Embryonic facial prominence (tissue), 1 donor: ENCODE results near the gene CCDC51.

Experiments used
- DNase-seq: peaks from one replicate; pipeline ENCODE4 v3.0.0-alpha.2; 2016; ENCODE audit errors: extremely low spot score

Gene CCDC51

DNA sequence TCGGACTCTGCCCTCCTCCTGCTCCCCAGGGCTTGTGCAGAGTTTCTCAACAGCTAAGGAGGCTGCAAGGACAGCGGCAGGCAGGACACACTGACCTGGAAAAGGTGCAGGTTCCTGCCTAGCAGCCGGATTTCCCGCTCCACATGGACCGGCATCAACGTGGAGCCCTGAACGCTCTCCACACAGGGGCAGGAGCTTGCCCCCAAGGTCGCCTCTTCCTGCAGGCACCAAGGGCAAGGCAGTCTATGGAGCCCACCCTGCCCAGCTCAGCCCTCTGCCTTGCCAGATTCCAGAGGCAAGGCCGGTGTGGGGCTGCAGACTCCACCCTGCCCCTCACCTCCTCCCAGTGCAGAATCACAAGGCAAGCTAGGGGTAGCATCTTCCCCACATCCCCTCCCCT lies 20.8 kb downstream of the CCDC51 start:
- no peak for DNase-seq

DNA sequence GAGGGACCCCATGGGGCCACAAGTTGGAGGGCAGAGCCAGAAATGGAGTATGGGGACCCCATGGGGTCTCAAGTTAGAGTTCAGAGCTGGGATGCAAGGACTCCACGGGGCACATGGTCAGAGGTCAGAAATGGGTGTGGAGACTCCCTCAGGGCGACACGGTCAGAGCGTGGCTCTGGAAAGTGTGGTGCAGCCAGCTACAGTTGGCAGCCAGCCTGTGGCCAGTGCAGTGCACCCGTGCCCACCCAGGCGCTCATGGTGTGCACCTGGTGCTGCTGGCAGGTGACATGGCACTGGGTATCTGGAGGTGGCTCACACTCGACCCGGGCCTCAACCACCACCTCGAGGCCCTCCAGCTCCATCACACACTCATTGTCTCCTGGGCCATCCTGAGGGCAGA lies 21.3 kb downstream of the CCDC51 start:
- DNase-seq, result no peak

DNA sequence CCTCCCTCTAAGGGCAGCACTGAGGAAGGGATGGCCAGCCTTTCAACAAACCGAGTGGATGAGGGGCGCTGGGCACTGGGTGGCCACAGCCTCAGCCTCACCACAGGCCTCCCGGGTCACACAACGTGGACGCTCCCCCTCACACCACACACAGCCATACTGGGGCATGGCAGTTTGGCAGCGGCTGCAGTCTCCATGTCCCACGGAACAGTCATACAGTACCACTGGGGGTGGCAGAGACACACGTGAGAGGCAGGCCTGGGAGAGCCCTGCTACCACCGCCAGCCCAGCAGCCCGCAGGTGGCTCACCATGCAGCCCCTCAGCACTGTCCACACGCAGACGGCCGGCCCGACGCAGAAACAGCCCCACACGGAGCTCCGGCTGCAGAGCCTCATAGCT lies 21.8 kb downstream of the CCDC51 start:
- DNase-seq, result no peak

DNA sequence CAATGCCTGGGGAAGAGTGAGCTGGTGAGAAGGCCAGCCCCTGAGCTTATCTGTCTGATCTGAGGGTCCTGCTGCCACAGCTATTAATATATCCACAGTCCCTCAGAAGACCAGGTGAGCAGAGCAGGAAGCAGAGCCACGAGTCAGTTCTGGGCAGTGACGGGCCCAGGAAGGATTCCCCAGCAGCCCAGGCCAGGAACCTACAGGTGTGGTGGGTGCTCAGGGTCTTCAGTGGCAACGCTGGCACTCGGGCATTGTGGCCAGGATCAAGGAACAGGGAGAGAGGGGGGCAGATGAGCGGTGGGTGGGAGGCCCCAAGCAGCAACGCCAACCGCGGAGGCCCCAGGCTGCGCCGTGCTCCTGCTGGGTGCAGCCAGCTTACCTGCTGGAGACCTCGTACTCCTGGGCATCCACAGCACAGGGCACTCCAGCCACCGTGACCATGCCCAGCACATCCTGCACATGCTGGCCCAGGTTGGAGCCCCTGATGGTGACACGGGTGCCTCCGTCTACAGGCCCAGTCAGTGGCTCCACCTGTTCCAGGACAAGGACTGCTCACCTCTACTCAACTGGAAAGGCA lies 22.3 kb downstream of the CCDC51 start:
- no peak for DNase-seq

DNA sequence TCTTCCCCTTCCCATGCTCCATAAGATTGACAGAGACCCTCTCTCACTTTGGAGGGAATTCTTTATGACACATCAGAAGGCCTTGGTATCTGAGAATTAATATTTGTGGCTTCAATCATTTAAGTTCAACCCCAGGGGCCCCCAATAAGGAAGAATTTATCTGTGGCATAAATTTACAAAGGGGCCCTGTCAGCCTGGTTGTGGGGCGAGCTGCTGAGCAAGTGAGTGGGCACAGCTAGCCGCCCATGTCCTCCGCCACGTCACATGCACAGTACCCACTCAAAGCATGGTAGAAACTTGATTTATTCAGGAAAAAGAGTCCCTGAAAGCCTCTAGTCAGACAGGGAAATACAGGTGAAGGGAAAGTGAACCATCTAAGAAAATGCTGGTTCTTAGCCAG lies 23.4 kb downstream of the CCDC51 start:
- no peak for DNase-seq

DNA sequence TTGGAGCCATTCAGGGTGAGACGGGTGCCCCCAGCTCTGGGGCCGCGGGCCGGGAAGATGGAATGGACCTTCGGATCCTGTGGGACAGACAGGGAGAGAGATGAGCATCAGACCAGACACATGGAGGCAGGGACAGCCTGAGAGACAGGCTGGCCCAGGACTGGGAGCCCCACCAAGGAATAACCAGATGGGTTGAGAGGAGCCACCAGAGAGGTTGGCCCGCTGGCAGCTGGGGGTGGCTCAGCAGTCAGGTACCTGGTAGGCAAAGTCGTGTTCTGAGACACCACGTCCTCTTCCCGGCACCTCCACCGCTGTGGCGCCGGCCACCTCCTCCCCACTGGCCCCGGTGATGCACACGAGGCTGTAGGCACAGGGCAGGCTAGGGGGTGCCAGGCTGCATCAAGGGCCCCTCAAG lies 23.8 kb downstream of the CCDC51 start:
- DNase-seq, result no peak

DNA sequence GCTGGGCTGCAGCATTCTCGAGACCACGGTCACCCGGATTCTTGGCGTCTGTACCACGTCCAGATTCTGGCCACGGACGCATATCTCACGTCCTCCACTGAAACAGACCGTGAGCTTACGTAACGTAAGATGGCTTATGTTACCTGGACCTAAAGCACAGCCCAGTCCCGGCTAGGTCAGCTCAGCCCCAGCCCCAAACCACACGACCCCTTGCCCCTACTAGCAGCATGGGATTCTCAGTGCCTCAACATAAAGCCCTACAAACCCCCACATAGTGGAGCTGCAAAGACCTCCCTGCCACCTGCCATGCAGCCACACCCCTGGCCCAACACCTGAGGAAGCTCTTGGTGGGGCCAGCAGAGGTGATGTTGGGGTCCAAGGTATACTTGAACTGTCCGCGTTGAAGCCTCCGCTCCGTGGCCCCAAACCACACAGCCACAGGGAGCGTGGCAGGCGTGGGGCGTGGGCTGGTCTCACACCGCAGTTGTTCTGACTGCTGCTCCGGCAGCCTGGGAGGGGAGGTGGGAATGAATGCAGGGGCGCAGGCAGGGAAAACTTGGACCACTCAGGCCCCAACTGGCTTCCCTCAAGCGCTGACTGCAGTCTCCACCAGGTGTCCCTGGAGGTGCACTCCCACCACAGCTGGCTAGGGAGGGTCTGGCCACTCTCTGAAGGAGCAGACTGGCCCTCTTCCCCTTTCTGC lies 24.5 kb downstream of the CCDC51 start:
- no peak for DNase-seq

DNA sequence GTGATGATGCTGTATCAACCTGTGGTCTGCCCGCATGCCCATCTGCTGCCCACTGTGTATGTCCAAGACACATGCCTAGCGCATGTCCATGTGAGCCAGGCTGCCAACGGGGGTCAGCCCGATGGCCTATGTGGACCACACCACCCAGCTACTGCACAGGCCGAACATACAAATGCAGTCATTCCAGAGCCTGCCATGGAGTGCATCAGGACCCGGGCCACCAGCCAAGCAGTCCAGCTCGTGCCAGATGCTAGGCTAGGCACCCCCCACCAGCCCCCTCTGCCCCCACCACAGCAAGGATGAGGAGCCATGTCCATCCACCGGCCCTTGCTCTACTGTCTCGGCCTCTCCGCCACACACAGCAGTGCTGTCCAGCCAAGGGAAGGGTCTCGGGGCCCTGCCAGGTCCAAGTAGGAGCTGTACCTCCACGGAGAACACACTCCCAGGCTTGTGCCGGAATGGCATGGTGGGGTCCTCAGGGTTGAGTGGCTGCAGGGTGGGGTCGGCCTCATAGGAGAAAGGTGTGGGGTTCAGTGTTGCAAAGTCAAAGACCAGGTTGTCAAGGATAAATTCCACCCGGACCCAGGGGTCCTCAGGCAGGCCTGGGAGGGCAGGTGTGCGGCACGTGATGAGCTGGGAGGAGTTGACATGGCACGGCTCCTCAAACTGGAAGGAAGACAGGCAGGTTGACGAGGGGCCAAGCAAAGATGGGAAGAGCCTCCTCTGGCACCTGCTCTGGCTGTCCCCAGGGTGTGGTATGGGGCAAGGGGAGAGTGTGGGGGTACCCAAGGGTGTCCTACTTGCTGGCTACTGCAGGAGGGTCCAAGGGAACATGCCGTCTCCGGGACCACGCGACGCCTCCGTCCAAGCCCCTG lies 25.3 kb downstream of the CCDC51 start:
- DNase-seq, result no peak

DNA sequence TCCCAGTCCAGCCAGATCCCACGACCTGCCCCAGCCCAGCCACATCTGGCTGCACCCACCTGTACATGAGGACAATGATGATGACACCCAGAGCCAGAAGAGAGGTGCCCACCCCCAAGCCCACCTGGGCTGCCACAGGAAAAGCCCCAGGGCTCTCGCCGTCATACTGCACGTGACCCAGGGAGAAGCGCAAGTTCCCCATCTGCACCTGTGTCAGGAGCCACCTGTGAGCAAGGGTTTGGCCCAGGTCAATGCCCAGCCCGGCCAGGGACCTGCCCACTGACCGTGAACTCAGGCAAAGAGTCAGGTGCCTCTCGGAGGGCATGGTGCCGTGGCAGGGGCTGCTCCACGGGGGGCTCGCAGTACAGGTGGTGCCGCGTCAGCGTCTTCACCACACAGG lies 26.3 kb downstream of the CCDC51 start:
- no peak for DNase-seq

DNA sequence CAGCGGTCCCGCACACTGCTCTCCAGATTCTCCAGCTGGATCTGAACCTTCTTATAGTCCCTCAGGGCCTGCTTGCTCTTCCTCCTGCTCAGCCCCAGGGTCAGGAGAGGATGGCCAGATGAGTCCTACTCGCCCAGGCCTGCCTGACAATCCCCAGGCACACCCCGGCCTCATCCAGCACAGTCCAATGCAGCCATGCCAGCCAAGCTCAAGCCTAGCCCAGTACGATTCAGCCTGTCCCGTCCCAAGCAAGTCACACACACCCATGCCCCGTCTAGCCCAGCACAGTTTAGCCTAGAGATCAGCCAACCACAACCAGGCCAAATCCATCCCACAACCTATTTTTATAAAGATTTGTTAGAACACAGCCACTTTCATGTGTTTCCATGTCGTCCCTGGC lies 26.8 kb downstream of the CCDC51 start:
- no peak for DNase-seq

DNA sequence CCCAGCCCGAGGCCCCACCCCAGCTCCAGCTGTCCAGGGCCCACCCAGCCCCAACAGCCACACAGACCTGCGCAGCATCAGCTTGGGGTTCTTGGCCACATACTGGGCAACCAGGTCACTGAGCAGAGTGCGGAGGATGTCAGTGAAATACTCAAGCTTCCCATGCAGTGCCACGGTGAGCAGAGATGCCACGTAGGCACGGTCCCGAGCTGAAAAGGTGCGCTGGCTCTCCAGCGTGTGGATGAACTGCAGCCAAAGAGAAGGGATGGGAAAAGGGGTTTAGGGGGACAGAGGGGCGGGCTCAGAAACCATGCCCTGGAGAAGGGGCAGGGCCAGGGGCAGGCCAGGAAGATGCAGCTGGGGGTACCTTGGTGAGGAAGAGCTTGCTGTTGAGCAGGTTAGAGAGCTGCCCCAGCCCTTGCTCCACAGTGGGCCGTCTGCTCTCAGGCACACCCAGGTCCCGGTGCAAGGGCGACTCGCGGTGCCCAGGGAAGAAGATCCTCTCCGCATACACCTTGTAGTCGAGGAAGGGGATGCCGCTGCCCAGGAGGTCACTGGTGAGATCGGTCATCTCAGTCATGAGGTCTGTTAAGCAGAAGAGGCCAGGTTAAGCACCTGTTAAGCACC lies 27.4 kb downstream of the CCDC51 start:
- no peak for DNase-seq

DNA sequence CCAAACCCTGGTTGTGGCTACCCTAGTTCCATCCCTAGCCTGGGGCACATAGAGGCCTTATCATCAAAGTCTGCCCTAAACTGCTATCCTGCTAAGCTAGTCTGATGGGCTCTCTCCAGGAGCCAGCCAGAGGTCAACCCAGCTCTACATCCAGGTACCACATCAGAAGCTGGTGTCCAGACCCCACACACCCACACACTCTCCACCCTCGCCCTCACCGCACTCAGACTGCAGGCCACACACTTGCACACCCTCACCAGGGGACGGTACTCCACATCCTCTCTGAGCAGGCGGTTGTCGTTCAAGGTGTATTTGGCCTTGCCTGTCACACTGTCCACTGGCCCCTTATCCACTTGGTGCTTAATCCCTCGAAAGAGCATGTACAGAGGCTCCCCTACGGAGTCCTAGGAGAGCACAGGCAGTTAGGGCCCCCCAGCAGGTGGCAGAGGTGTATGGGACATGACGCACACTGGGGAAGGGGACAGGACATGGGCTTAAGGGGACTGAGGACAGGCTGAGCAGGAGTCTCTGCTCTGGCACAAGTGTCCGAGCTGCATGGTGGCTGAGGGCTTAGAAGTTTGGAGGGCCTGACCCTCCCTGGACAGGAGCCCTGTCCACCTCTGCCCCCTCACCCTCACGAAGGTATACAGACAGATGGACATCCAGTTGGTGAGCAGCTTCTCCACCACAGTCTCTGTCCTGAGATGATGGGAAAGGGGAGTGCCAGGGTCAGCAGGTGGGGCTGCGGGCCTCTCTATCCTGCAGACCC lies 28.1 kb downstream of the CCDC51 start:
- no peak for DNase-seq

DNA sequence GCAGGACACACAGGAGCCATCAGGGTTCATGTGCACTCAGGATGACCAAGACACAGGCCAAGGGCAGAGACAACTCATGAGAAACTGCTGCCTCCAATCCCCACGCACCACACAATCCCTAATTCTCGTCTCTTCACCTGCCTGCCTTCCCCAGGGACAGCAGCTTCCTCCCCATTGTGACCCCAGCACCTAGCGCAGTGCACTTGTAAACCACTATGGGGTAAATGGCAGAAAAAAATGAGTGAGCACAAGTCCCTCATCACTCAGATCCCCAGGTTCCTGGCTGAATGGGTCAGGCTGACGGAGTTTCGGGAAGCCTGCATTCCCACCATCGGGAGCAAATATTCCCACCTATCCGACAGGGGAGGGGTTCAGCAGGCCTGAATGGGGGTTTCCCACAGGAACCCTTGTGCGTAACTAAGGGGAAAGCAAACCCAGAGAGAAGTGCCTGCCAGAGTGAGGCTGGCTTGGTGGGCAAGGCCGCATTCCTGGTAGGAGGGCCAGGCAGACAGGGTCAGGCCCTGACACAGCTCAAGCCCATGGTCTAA lies 28.8 kb downstream of the CCDC51 start:
- no peak for DNase-seq

DNA sequence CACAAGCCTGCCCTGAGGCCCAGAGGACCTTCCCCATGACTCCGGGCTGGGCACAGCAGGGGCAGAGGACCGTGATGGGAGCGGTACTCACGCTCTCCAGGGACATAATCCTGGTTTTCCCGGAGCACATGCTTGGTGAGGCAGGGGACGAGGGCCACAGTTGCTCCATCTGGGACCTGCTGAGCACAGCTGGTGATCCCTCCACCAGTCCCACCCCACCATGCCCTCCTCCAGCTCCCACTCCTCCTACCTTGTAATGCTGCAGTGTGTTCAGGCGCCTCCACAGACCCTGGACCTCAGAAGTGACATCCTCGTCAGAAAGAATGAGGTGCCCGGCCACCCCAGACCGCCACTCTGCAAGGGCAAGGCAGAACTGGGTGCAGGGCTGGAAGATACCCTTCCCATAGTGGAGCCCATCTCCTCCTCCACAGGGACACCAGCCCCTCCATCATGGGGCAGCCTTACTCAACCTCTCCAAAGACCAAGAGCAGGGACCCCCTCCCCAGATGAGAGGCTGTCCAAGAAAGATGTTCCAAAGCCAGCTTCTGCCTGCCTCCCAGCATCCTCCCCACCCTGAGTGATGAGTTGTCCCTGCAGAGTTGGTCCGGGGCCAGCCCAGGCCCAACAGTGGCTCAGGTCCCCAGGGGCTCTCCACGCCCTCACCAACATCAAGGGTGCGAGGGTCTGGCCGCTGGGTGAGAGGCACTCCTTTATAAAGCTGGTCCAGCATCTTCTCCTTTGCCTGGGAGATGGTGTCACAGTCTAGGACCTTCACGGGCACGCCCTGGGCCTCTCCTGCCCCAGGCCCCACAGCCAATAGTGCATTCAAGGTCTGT lies 29.5 kb downstream of the CCDC51 start:
- DNase-seq, result no peak

DNA sequence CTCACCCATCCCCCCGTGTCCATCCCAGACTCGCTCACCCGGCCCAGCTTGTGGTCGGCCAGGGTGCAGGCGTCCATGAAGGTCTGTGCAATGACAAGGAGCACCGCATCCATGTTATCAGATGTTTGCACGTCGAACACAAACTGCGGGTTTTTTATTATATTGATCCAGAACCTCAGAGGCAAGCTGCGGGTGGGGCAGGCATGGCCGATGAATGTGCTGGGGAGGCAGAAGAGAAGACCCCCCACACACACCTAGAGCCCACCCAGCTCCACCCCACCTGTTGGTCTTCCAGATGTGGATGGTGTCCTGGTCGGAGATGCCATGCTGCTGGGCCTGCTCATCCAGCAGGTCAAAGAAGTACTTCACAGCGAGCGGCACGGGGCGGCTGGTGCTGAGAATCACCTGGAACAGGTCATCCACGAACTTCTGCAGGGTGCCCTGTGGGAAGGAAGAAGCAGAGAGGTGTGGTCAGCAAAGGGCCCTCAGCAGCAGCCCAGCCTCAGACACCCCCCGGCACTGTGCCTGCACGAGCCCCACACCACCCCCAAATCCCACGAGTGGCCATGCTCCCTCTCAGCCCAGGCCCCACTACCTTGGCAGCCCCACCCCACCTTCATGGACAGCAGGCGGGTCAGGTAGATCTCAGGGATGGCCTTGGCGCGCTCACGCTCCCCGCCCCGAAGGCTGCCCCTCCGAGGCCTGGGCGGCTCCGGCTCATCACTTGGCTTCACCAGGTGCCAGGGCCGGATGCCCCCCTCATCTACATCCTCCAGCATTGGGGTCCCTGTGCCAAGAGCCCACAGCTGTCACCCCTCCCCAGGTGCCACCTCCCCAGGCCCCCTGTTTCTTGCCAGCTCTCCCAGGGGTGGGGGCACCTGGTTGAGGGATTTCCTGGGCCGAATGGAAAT lies 30.4 kb downstream of the CCDC51 start:
- no peak for DNase-seq

DNA sequence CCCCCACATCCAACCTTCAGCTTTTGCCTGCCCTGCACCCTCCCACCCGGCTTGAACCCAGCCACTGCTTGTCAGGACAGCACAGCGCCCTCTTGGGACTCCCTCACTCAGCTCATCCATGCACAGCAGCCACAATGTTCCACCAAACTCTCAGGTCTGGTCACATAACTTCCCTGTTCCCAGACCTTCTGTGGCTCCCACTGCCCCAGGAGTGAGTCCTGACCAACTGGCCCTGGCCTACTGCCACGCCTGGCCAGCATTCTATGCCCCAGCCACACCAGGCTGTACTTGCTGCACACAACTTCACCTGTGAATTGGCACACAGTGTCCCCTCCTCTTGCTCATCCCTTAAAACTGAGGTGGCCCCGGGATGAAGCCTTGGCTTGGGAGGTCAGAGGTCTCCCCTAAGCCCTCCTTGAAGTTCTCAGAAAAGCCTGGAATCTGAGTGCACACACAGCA lies 31.1 kb downstream of the CCDC51 start:
- no peak for DNase-seq

DNA sequence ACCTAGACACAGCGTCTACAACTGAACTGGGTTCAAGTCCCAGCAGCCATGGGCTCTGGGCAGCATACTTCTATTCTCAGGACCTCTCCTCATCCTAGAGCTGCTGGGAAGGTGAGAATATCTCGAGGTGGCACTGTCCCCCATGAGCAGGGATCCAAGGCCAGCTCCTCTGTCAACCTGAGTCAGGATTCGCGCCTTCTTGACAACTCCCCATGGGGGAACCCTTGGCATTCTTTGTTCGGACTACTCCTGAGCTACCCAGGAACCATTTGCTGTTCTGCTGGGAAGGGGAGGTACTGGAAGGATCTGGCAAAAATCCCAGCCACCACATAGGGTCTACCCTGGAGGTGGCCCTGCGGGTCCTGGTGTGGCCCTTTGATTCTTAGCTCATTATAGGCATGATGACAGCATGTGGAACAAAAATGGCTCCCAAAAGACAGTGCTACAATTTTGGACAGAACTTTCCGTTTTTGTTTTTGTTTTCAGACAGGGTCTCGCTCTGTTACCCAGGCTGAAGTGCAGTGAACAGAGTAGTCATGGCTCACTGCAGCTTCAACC lies 32.3 kb downstream of the CCDC51 start:
- no peak for DNase-seq

DNA sequence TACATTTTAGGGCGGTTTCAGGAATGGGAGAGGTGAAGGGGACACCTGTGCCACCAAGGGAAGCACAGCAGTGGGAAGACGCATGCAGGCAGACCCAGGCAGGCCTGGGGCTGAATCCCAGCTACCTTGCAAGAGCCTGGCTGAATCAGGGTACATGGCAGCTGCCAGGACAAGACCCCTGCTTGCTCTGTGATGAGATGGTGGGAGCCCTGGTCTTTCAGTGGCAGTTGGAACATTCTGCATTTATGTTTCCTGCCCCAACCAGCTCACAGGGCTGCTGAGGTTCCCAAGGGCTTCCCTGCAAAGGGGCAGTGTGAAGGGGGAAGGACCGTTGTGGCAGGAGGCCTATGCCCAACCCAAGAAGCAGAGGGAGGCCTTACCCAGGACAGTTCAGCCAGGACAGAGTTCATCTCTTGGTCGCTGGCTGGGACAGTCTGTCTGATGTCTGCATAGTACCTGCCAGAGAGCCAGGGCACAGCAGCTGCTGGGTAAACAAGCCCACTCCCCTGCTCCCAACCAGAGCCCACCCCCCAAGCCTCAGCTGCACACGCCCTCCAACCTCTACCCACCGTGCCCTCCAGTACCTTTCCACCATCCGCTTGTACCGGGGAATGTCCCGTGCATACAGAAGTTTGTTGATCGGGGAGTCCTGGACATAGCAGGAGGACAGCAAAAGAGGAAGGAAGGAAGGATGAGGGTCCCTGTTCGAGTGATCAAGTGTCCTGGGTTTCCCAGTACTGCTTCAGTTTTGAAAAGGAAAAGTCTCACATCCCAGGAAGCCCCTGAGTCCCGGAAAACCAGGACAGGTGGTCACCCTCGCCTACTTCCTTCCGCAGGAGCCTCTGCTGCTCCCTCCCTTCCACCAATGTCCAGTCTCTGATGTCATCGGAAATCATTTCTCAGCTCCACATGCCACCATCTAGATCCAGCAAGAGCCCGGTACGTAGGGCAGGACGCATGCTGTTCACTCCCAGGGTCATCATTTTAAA lies 33.2 kb downstream of the CCDC51 start:
- DNase-seq, result no peak
